MCF 10A (cell line): ENCODE results near the gene IFT172. TPM values are rescaled to one million over a fixed set of nuclear protein-coding genes. Genes with fewer than 3 reads are reported as not detected.

Experiments used
- BruUV-seq: library from RNA; stranded (reverse); fragments of 400-500 nt; replicated peaks from 2 replicates; lab custom pipeline; 2021; lab: Mats Ljungman, UMichigan
- CTCF ChIA-PET: fragments of 300-600 bp; sonication (Branson Sonifier 250); formaldehyde crosslinking; extraction: SDS; loops from one replicate; lab custom pipeline; 2021; ENCODE audit warnings: antibody characterized with exemption, inconsistent platforms; lab: Yijun Ruan, JAX
- POLR2A ChIA-PET: fragments of 300-600, 350-650 bp; sonication (Branson Sonifier 250); formaldehyde crosslinking; extraction: SDS; loops from one replicate; lab custom pipeline; 2020; ENCODE audit warnings: antibody characterized with exemption, inconsistent platforms; lab: Yijun Ruan, JAX
- DNase-seq: peaks from one replicate; pipeline ENCODE4 v3.0.0-alpha.2; 2018; ENCODE audit not compliant: unreplicated experiment
- H3K27ac Mint-ChIP-seq: one replicate; pipeline ENCODE4 v1.8.0; 2022; ENCODE audit warnings: mild to moderate bottlenecking, low read depth, mixed read lengths; ENCODE audit not compliant: unreplicated experiment
- H3K27me3 Mint-ChIP-seq: one replicate; pipeline ENCODE4 v1.8.0; 2022; ENCODE audit warnings: mixed read lengths; ENCODE audit not compliant: insufficient read depth, unreplicated experiment
- H3K36me3 Mint-ChIP-seq: one replicate; pipeline ENCODE4 v1.8.0; 2022; ENCODE audit warnings: mild to moderate bottlenecking, moderate library complexity, mixed read lengths; ENCODE audit not compliant: insufficient read depth, unreplicated experiment
- H3K4me1 Mint-ChIP-seq: one replicate; pipeline ENCODE4 v1.8.0; 2022; ENCODE audit warnings: mixed read lengths; ENCODE audit not compliant: insufficient read depth, unreplicated experiment
- H3K4me3 Mint-ChIP-seq: one replicate; pipeline ENCODE4 v1.8.0; 2022; ENCODE audit warnings: mild to moderate bottlenecking, moderate library complexity, mixed read lengths; ENCODE audit not compliant: unreplicated experiment
- H3K9me3 Mint-ChIP-seq: one replicate; pipeline ENCODE4 v1.8.0; 2022; ENCODE audit warnings: mixed read lengths; ENCODE audit not compliant: unreplicated experiment
- intact Hi-C: fragments of 100-400 bp; cut with micrococcal nuclease; formaldehyde crosslinking; loops from 2 replicates; pipeline ENCODE4 v1.14.1; 2022
- total RNA-seq: library from RNA; stranded (reverse); gene quantifications from 2 replicates; pipeline ENCODE4 v1.2.3, GENCODE V29; 2022
- TF ChIP-seq, protein P1 (sequence below): fragments of 200-600 bp; IDR thresholded peaks from one replicate; pipeline ENCODE4 v1.8.0; 2022; ENCODE audit warnings: antibody characterized with exemption, mild to moderate bottlenecking; ENCODE audit not compliant: unreplicated experiment

Gene IFT172
- total RNA-seq, 1 experiment from 2014 or later, result 22.3 TPM

- Mint-ChIP-seq H3K27ac (no peak overlapping the region), H3K27me3 (no peaks in the 10 kb centered on the region), H3K36me3 (peaks cover 67% of the 10 kb centered on the region), H3K4me3 (no peak overlapping the region), H3K9me3 (no peaks in the 10 kb centered on the region), H3K4me1 (peaks cover 9% of the 10 kb centered on the region)
- no TSS peak for BruUV-seq
- POLR2A ChIA-PET, result interaction anchor here (1.0 to 5.2 kb wide), 2 partner anchors 13 to 34 kb away, joined by 3 to 51 read pairs; partner anchors contain the start of genes NRBP1 and PPM1G
- intact Hi-C loops, result no loop called here
- no peak for DNase-seq
- TF ChIP-seq, protein P1, sequence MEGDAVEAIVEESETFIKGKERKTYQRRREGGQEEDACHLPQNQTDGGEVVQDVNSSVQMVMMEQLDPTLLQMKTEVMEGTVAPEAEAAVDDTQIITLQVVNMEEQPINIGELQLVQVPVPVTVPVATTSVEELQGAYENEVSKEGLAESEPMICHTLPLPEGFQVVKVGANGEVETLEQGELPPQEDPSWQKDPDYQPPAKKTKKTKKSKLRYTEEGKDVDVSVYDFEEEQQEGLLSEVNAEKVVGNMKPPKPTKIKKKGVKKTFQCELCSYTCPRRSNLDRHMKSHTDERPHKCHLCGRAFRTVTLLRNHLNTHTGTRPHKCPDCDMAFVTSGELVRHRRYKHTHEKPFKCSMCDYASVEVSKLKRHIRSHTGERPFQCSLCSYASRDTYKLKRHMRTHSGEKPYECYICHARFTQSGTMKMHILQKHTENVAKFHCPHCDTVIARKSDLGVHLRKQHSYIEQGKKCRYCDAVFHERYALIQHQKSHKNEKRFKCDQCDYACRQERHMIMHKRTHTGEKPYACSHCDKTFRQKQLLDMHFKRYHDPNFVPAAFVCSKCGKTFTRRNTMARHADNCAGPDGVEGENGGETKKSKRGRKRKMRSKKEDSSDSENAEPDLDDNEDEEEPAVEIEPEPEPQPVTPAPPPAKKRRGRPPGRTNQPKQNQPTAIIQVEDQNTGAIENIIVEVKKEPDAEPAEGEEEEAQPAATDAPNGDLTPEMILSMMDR, result no peak
- CTCF ChIA-PET, result no interaction called here
Observed at GRCh38 chr2:27442920-27443282, 46.6 kb downstream of the IFT172 start.

- TF ChIP-seq, protein P1, result no peak
- DNase-seq, result peak; percentile 35
- no peaks in the 10 kb centered on the region for H3K9me3 Mint-ChIP-seq
- ChIA-PET CTCF (no interaction called here), POLR2A (interaction anchor here (0.7 to 5.2 kb wide), 4 partner anchors 12 to 123 kb away, joined by 3 to 51 read pairs (median 5); partner anchors contain the start of genes NRBP1 and PPM1G)
- peaks cover 9% of the 10 kb centered on the region for H3K4me1 Mint-ChIP-seq
- H3K36me3 Mint-ChIP-seq, result peaks cover 69% of the 10 kb centered on the region
- H3K27me3 Mint-ChIP-seq, result no peaks in the 10 kb centered on the region
- intact Hi-C loops, result no loop called here
- no TSS peak for BruUV-seq
- no peak within 1 kb of the TSS for H3K4me3 Mint-ChIP-seq
- peak within 1 kb of the TSS; percentile 12 for H3K27ac Mint-ChIP-seq
Observed at GRCh38 chr2:27441958-27442919, 47.3 kb downstream of the IFT172 start, which contains the start of gene KRTCAP3. Gene KRTCAP3, plus strand, starts transcription at chr2:27442381. Its CDS starts 32 bp downstream, at chr2:27442413.

DNA sequence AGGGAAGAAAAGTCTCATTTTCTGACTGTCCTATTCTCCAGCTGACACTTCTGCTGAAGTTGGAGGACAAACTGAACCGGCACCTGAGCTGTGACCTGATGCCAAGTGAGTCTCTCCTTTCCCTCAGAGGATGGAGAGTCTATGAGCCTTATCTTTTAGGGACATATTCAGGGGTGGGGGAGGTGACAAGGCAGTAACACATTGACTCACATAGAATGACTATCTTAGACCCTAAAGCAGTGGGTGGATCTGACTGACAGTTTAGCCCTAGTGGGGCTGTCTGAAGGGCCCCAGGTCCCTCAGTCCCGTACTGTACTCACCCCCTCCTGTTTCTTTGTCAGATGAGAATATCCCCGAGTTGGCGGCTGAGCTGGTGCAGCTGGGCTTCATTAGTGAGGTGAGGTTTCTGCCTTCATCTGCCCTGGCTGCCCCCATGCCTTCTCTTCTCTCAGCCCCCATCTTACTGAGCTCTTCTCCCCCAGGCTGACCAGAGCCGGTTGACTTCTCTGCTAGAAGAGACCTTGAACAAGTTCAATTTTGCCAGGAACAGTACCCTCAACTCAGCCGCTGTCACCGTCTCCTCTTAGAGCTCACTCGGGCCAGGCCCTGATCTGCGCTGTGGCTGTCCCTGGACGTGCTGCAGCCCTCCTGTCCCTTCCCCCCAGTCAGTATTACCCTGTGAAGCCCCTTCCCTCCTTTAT lies 48.2 kb downstream of the IFT172 start:
- POLR2A ChIA-PET, result interaction anchor here (0.7 to 1.9 kb wide), 2 partner anchors 11 to 122 kb away, joined by 3 to 7 read pairs; no protein-coding TSS in a partner anchor
- CTCF ChIA-PET, result interaction anchor here (0.6 to 1.0 kb wide), 2 partner anchors 10 to 168 kb away, joined by 3 read pairs; no protein-coding TSS in a partner anchor
- TSS peak; percentile 64 for BruUV-seq
- intact Hi-C loops, result no loop called here
- H3K4me1 Mint-ChIP-seq, result peaks cover 9% of the 10 kb centered on the region
- no peak overlapping the region for H3K4me3 Mint-ChIP-seq
- DNase-seq, result no peak
- peak overlapping the region; percentile 12 for H3K27ac Mint-ChIP-seq
- TF ChIP-seq, protein P1, result no peak
- peaks cover 76% of the 10 kb centered on the region for H3K36me3 Mint-ChIP-seq
- no peaks in the 10 kb centered on the region for H3K9me3 Mint-ChIP-seq
- H3K27me3 Mint-ChIP-seq, result no peaks in the 10 kb centered on the region
